HG02943 (cell line): ENCODE results near the gene GGT7.

Source experiments
- ATAC-seq: cut with Tn5 transposase; IDR thresholded peaks from one replicate; pipeline ENCODE4 v1.9.1; 2021; ENCODE audit warnings: mild to moderate bottlenecking, low read depth, moderate library complexity; ENCODE audit not compliant: unreplicated experiment

GGT7 gene

GRCh38 chr20:34797012-34797995 is 75.4 kb downstream of the GGT7 start:
- ATAC-seq: no peak
